H1 (cell line): ENCODE data around the gene SGCB.
"Not testable (repeated sequence)": the region's sequence is repeated elsewhere in the genome, so short reads cannot be mapped to it uniquely, and the experiment has no call there.

ENCODE experiments used
- CREB1 ChIP-seq: IDR thresholded peaks from 2 replicates; pipeline ENCODE4 v1.6.1; 2012; ENCODE audit warnings: inconsistent platforms
- CTCF ChIP-seq, 3 experiments: IDR thresholded peaks; 1 replicate in 2 of 3; 2 replicates in 1 of 3; pipeline versions ENCODE4 v1.5.1 to v1.6.1; 2011; ENCODE audit warnings: low read length in 3 of 3, mild to moderate bottlenecking in 3 of 3, inconsistent platforms in 2 of 3, low read depth in 1 of 3, moderate library complexity in 1 of 3; ENCODE audit not compliant: insufficient read depth in 1 of 3; ENCODE audit errors: control extremely low read depth in 1 of 3
- FOSL1 ChIP-seq: IDR thresholded peaks from 2 replicates; pipeline ENCODE4 v1.6.1; 2011; ENCODE audit warnings: mild to moderate bottlenecking, low read depth, low read length, moderate library complexity; ENCODE audit not compliant: insufficient read depth
- KDM1A ChIP-seq: fragments of 200-600, 300-600 bp; sonication (generic); IDR thresholded peaks from 2 replicates; pipeline ENCODE4 v1.7.1; 2016; ENCODE audit warnings: mild to moderate bottlenecking, low read length, borderline replicate concordance
- POLR2A ChIP-seq, 2 experiments: IDR thresholded peaks; 1 replicate in 1 of 2; 2 replicates in 1 of 2; pipeline ENCODE4 v1.6.1; 2011; ENCODE audit warnings: low read depth in 2 of 2, low read length in 2 of 2, mild to moderate bottlenecking in 2 of 2; ENCODE audit errors: control extremely low read depth in 1 of 2
- POLR2AphosphoS5 ChIP-seq: IDR thresholded peaks from 2 replicates; pipeline ENCODE4 v1.6.1; 2011; ENCODE audit warnings: low read depth, low read length
- SIN3A ChIP-seq, 2 experiments: IDR thresholded peaks in 1 of 2; conservative IDR thresholded peaks in 1 of 2; 2 replicates each; pipeline ENCODE4 v1.6.1; 2011 to 2012; ENCODE audit warnings: low read length in 2 of 2, improper control_type of control experiment in 1 of 2, low read depth in 1 of 2, mild to moderate bottlenecking in 1 of 2
- SP1 ChIP-seq: IDR thresholded peaks from 2 replicates; pipeline ENCODE4 v1.6.1; 2011; ENCODE audit warnings: low read depth, low read length
- YY1 ChIP-seq: IDR thresholded peaks from 2 replicates; pipeline ENCODE4 v1.6.1; 2011; ENCODE audit warnings: low read depth, mild to moderate bottlenecking, low read length

GRCh38 chr4:52086425-52086824, 48.3 kb upstream of the SGCB start:
- not testable (repeated sequence) for TF ChIP-seq SIN3A (conservative IDR thresholded peaks at IDR 0.05 in 1 of 2, IDR thresholded peaks at IDR 0.05 in 1 of 2; ENCODE audit: low read depth in 1 of 2, low read length in 2 of 2); KDM1A; CTCF (IDR thresholded peaks at IDR 0.05; ENCODE audit: control extremely low read depth in 1 of 3, insufficient read depth in 1 of 3, low read depth in 1 of 3, low read length in 3 of 3); FOSL1; POLR2AphosphoS5; CREB1; POLR2A (IDR thresholded peaks at IDR 0.05; ENCODE audit: control extremely low read depth in 1 of 2, low read depth in 2 of 2, low read length in 2 of 2); SP1; YY1
